Aorta (tissue), 5 donors: Measurements from ENCODE around the gene SRMS. TPM values are rescaled to one million over a fixed set of nuclear protein-coding genes. Genes with fewer than 3 reads are reported as not detected.

Experiments
- ATAC-seq: fragments of 200-7000 bp; cut with Tn5 transposase; one replicate; pipeline ENCODE4 v1.9.1; 2022; ENCODE audit warnings: moderate library complexity; ENCODE audit not compliant: low FRiP score
- DNase-seq, 2 donors: peaks; one replicate each; pipeline ENCODE4 v3.0.0-alpha.2; 2020
- H3K27ac ChIP-seq, 2 donors: one replicate each; pipeline ENCODE4 v1.5.1; 2013; ENCODE audit warnings: low read length in 2 of 2, mild to moderate bottlenecking in 2 of 2, moderate library complexity in 2 of 2, control low read depth in 1 of 2, inconsistent platforms in 1 of 2, low read depth in 1 of 2
- H3K27me3 ChIP-seq, 2 donors: one replicate each; pipeline ENCODE4 v1.6.1; 2013; ENCODE audit warnings: control low read depth in 1 of 2, low read length in 1 of 2, mild to moderate bottlenecking in 1 of 2, moderate library complexity in 1 of 2; ENCODE audit not compliant: insufficient read depth in 2 of 2, control insufficient read depth in 1 of 2
- H3K36me3 ChIP-seq, 2 donors: one replicate each; pipeline ENCODE4 v1.6.1; 2013; ENCODE audit warnings: control low read depth in 1 of 2, low read length in 1 of 2, mild to moderate bottlenecking in 1 of 2; ENCODE audit not compliant: insufficient read depth in 2 of 2, control insufficient read depth in 1 of 2
- H3K4me1 ChIP-seq, 2 donors: one replicate each; pipeline ENCODE4 v1.6.1; 2013; ENCODE audit warnings: low read length in 2 of 2, control low read depth in 1 of 2, mild to moderate bottlenecking in 1 of 2, moderate library complexity in 1 of 2; ENCODE audit not compliant: insufficient read depth in 2 of 2, control insufficient read depth in 1 of 2
- H3K4me3 ChIP-seq, 2 donors: one replicate each; pipeline ENCODE4 v1.5.1; 2013; ENCODE audit warnings: low read length in 2 of 2, control low read depth in 1 of 2, mild to moderate bottlenecking in 1 of 2
- H3K9me3 ChIP-seq: one replicate; pipeline ENCODE4 v1.6.1; 2013; ENCODE audit warnings: mild to moderate bottlenecking, low read length; ENCODE audit not compliant: control insufficient read depth
- whole genome bisulfite sequencing, 2 donors: extraction: QIAGEN DNeasy Blood & Tissue Kit; methylation state at CpG; one replicate each; pipeline ENCODE4 v1.1.7; 2013; 5-methylcytosine and 5-hydroxymethylcytosine counted together
- intact Hi-C, 2 donors: fragments of 100-400 bp; cut with DNase I; formaldehyde crosslinking; loops; one replicate each; pipeline versions ENCODE4 v1.14.2 to v1.15.0; 2022
- polyA plus RNA-seq, 2 donors: library from polyadenylated mRNA; stranded (reverse); fragments of 200-250 nt; gene quantifications; one replicate each; pipeline ENCODE4 v1.2.3, GENCODE V29; 2013
- total RNA-seq, 2 donors: library from RNA; stranded (reverse); fragmentation: NEBNext Ultra II Directional; extraction: Animal tissue kit (Norgen Biotek cat#: 25700); gene quantifications; one replicate each; pipeline ENCODE4 v1.2.1, GENCODE V29; 2021
- donor health status: healthy with polysubstance abuse.
- donor health status: Bipolar disorder and iron deficiency.
- donor health status: DM: no; HTN: no; CAD: no.
- donor health status: DM: no; HTN: no; CAD: no.
- donor health status: DM: yes; HTN: yes; CAD: no.

The SRMS gene
- total and polyA plus RNA-seq, 4 donors, result not detected

DNA sequence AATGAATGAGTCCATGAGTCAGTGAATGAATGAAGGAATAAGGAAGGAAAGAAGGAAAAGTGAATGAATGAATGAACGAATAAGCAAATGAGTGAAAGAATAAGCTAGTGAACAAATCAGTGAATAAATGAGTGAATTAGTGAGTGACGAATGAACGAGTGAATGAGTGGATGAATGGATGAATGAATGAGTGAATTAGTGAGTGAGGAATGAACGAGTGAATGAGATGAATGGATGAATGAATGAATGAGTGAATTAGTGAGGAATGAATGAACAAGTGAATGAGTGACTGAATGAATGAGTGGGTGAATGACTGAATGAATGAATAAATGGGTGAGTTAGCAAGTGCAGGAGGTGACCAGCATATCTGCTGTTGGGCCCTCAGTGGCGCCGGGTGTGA, 3.8 kb downstream of the SRMS start:
- no peak overlapping the region for H3K27ac ChIP-seq
- no peaks in the 10 kb centered on the region for H3K36me3 ChIP-seq
- WGBS, 2 donors, result 85 to 87% methylated on average over 6 of the region's 6 CpGs
- no peaks in the 10 kb centered on the region for H3K9me3 ChIP-seq
- ATAC-seq, result no peak
- H3K27me3 ChIP-seq, result no peaks in the 10 kb centered on the region
- H3K4me1 ChIP-seq, result no peaks in the 10 kb centered on the region
- DNase-seq, result no peak
- H3K4me3 ChIP-seq, result no peak overlapping the region
- intact Hi-C loops, result no loop called here

DNA sequence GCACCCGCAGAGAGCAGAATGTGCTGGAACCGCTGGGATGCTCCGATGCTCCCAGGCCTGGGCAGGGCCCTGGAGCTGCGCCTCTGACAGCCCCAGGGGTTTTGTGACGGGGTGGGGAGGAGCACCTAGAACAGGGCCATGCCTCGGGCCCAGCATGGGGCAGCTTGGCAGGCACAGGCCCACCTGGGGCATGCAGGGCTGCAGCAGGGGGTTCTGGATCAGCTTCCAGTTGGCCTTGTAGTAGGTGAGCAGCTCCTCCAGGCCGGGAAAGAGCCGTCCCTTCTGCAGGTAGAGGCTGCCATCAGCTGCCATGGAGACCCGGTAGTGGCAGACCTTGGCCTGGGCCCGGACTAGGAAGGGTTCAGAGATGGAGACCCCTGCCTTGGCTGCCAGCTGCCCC, 4.4 kb downstream of the SRMS start:
- no peaks in the 10 kb centered on the region for H3K27me3 ChIP-seq
- no peak for DNase-seq
- no peaks in the 10 kb centered on the region for H3K4me1 ChIP-seq
- H3K9me3 ChIP-seq, result no peaks in the 10 kb centered on the region
- intact Hi-C loops, result no loop called here
- ATAC-seq, result no peak
- WGBS, 2 donors, result 90 to 91% methylated on average over 10 of the region's 10 CpGs
- no peak overlapping the region for H3K4me3 ChIP-seq
- no peak overlapping the region for H3K27ac ChIP-seq
- H3K36me3 ChIP-seq, result no peaks in the 10 kb centered on the region

- intact Hi-C loops, result no loop called here
- H3K27ac ChIP-seq, result no peak overlapping the region
- ATAC-seq (no peak), DNase-seq (no peak)
- H3K4me3 ChIP-seq, result no peak overlapping the region
- WGBS, 2 donors, result 82 to 87% methylated on average over 10 of the region's 10 CpGs
- no peaks in the 10 kb centered on the region for H3K9me3 ChIP-seq
- no peaks in the 10 kb centered on the region for H3K4me1 ChIP-seq
- H3K36me3 ChIP-seq, result no peaks in the 10 kb centered on the region
- H3K27me3 ChIP-seq, result no peaks in the 10 kb centered on the region
Observed at GRCh38 chr20:63542696-63543095, 4.9 kb downstream of the SRMS start.

DNA sequence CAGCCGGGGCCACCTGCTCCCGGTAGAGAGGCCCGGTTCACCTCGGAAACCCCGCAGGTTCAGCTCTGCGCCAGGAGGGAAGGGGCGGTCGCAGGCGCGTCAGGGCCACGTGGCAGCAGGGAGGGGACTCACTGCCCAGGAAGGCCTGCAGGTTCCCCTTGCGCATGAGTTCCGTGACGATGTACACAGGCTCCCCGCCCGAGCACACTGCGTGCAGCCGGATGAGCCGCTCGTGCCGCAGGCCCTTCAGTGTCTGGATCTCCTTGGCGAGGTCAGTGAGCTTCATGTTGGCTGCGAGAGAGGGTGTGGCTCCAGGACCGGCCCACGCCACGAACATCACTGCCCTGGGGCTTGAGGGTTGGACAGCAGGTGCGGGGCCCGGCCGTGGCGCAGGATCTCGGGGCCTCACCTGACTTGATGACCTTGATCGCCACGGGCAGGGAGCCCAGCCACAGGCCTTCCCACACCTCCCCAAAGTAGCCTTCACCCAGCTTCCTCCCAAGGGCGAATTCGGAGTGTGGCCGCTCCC, 5.5 kb downstream of the SRMS start:
- intact Hi-C loops, result no loop called here
- Histone ChIP-seq H3K27ac (no peak overlapping the region), H3K27me3 (no peaks in the 10 kb centered on the region), H3K4me3 (no peak overlapping the region), H3K36me3 (no peaks in the 10 kb centered on the region), H3K9me3 (no peaks in the 10 kb centered on the region), H3K4me1 (no peaks in the 10 kb centered on the region)
- no peak for DNase-seq
- ATAC-seq, result no peak
- WGBS, 2 donors, result 86 to 90% methylated on average over 36 of the region's 36 CpGs

DNA sequence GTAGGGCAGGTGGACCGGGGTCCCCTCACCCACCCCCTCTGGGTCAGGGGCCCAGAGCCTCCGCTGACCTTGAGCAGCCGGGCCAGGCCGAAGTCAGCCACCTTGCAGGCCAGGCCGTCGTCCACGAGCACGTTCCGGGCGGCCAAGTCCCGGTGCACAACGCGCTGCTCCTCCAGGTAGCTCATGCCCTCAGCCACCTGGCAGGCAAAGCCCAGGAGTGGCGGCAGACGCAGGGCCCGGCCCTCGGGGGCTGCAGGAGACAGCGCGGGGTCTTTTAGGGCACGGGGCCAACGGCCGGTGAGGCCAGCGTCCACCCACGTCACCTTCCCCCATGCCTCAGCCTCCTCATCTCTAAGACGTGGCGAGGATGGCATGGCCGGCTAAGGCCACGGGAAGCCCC, 6.2 kb downstream of the SRMS start:
- Histone ChIP-seq H3K4me3 (no peak overlapping the region), H3K9me3 (no peaks in the 10 kb centered on the region), H3K4me1 (no peaks in the 10 kb centered on the region), H3K27ac (no peak overlapping the region), H3K27me3 (no peaks in the 10 kb centered on the region), H3K36me3 (no peaks in the 10 kb centered on the region)
- no peak for DNase-seq
- no peak for ATAC-seq
- intact Hi-C loops, result no loop called here
- WGBS, 2 donors, result 92 to 95% methylated on average over 28 of the region's 28 CpGs

- 52 to 59% methylated on average over 49 of the region's 49 CpGs for WGBS, 2 donors
Observed at GRCh38 chr20:63540417-63541186, 6.9 kb downstream of the SRMS start.

DNA sequence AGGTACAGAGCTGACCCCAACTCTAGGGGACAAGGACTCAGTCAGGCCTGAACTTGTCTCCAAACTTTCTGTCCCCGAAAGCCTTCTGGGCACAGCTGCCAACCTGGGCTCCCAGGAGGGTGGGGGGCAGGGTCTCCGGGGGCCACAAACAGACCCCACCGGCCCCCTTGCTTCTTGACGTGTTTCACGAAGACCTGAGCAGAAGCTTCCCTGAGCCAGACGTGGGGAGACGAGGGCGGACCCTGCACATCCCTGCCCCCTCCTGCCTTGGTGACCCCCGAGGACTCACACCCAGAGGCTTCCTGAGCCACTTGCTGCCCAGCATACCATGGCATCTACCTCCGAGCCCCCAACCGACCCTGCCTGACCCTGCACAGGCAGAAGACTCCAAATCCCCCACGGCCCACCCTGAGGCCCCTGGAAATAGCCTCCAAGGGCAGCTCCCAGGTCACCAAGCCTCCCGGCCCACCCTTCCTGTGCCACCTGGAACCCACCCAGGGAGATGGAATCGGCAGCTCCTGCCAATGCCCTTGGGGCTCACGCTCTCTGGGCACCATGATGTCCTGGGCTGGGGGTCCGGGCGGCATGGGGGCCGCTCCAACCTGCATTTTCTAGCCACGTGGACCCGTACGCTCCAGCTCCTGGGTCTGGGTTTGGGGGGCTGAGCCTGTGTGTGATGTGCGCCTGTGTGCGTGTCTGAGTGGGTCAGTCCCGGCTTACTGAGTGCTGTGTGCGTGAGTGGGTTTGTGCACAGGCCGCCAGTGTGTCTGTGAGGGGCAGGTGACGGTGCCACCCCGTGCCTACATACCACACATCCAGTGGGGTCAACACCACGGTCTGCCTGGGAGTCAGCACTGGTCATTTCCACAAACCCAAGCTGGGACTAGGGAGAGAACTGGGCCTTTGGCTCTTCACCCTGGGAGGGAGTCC, 7.8 kb downstream of the SRMS start:
- ATAC-seq, result no peak
- DNase-seq, result no peak
- 89 to 94% methylated on average over 27 to 29 of the region's 29 CpGs for WGBS, 2 donors

More at GRCh38 chr20:63540417-63541186, 6.9 kb downstream of the SRMS start:
- DNase-seq (no peak), ATAC-seq (no peak)
- H3K36me3 ChIP-seq, result no peaks in the 10 kb centered on the region
- no peak overlapping the region for H3K4me3 ChIP-seq
- H3K27ac ChIP-seq, result no peak overlapping the region
- H3K9me3 ChIP-seq, result no peaks in the 10 kb centered on the region
- intact Hi-C loops, result no loop called here
- H3K4me1 ChIP-seq, result no peaks in the 10 kb centered on the region
- H3K27me3 ChIP-seq, result no peaks in the 10 kb centered on the region

DNA sequence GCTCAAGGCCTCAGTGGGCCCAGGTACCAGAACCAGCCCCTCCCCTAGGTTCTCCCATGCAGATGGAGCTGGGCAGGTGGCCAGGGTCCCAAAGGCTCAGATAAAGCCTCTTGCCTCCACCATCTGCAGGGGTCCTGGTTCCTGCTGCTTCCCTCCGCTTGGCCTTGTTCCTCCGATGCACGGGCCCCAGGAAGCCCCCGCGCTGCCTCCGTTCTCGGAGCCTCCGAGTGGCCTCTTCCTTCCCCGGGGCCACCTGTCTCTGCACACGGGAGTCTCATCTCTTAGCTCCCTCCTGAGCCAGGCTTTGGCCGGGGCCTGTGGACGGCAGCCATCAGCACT, 8.5 kb downstream of the SRMS start:
- DNase-seq (no peak), ATAC-seq (no peak)
- Histone ChIP-seq H3K27ac (no peak overlapping the region), H3K36me3 (no peaks in the 10 kb centered on the region), H3K27me3 (no peaks in the 10 kb centered on the region), H3K4me1 (no peaks in the 10 kb centered on the region), H3K9me3 (no peaks in the 10 kb centered on the region), H3K4me3 (no peak overlapping the region)
- intact Hi-C loops, result loop anchor here in 1 of 2 donors (5.0 to 10.0 kb wide), 3 partner anchors 116 to 323 kb away; partner anchors contain the start of genes ABHD16B, RTEL1 and STMN3
- WGBS, 2 donors, result 88 to 94% methylated on average over 12 of the region's 12 CpGs

More for the DNA sequence above, 7.8 kb downstream of the SRMS start:
- Histone ChIP-seq H3K36me3 (no peaks in the 10 kb centered on the region), H3K4me3 (no peak overlapping the region), H3K9me3 (no peaks in the 10 kb centered on the region), H3K27ac (no peak overlapping the region), H3K4me1 (no peaks in the 10 kb centered on the region), H3K27me3 (no peaks in the 10 kb centered on the region)
- intact Hi-C loops, result loop anchor here in 1 of 2 donors (5.0 to 10.0 kb wide), 3 partner anchors 115 to 323 kb away; partner anchors contain the start of genes ABHD16B, RTEL1 and STMN3
